HuH-7.5 (cell line): Measurements from ENCODE around the gene MAST1.
"Not testable (repeated sequence)": the region's sequence is repeated elsewhere in the genome, so short reads cannot be mapped to it uniquely, and the experiment has no call there.

Experiments used
- DNase-seq: peaks from one replicate; pipeline ENCODE4 v3.0.0; 2011; ENCODE audit warnings: low spot score

MAST1 gene

DNA sequence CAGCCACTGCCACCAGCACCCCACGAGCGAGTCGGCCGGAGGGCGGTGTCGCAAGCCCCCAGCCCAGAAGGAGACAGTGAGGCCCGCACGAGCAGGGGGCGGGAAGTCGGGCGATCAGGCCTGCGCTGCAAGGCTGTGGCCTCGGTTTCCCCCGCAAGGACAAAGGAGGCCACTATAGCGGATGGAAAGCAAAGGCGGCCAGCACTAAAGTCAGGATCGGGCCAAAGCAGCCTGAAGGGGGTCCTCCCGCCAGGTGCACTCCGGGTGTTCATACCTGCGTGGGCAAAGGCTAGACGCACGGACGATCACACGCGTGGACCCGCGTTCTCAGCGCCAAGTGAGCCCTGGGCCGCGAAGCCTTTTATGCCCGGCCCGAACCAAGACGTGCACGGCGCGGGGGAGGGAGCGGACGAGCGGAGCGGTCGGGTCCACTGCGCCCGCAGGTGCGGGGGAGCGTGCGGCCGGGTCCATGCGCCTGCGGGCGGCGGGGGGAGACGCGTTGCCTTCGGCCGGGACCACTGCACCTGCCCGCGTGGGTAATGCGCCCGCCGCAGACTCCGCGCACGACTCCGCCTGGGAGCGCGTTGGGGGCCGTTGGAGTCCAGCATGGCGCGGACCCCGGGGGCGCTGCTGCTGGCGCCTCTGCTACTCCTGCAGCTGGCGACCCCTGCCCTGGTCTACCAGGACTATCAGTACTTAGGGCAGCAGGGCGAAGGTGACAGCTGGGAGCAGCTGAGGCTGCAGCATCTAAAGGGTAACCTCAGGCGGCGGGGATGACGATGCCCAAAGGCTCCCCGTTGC lies 36.6 kb upstream of the MAST1 start, which contains the start of the genes PRDX2 and THSD8:
PRDX2 (minus strand) TSS at position 335 of the 801 bp plus-strand sequence. CDS start 539 bp downstream, outside the sequence.
THSD8 (plus strand) TSS at position 604 of the 801 bp plus-strand sequence; CDS start at position 607, 3 bp downstream.
- peak; percentile 85 for DNase-seq

DNA sequence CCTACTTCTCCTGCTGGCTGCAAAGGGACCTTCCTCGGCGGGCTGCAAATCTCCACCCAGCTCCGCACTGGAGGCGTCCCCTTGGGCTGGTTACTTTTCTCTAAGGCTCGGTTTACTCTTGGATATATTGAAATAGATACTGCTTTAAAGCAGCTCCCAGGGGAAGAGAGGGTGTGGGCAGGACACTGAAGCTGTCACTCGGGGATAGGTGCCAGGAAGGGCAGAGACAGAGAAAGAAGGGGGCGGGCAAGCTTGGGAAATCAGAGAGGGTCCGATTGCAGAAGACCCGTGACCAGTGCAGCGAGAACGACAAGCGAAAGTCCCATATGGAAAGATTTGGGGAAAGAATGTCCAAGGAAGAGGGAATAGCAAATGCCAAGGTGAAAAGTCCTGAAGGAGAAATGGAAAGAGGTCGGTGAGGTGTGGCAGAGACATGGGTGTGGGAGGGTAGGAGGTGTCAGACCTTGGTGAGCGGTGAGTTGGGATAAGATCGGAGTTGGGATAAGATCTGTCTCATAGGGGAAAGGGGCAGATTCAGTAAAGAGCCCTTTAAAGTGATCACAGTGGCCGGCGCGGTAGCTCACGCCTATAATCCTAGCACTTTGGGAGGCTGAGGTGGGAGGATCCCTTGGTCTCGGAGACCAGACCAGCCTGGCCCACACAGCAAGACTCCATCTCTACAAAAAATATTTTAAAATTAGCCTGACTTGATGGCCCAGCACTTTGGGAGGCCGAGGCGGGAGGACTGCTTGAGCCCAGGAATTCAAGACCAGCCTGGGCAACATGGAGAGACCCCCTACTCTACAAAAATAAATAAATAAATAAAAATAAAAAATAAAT lies 35.8 kb upstream of the MAST1 start:
- DNase-seq: no peak

DNA sequence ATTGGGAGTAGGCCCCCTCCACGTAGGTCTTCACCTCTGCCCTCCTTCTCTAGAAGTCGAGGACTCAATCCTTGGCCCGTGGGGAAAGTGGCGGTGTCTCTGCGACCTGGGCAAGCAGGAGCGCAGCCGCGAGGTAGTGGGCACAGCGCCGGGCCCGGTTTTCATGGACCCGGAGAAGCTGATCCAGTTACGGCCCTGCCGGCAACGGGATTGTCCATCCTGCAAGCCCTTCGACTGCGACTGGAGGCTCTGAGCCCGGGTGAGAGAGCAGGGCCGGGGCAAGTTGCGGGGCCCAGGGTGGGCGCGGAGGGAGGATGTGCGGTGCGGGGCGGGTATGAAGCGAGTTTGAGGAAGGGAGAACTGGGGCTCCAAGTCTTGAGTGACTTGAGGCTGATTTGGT lies 34.3 kb upstream of the MAST1 start:
- DNase-seq: no peak

DNA sequence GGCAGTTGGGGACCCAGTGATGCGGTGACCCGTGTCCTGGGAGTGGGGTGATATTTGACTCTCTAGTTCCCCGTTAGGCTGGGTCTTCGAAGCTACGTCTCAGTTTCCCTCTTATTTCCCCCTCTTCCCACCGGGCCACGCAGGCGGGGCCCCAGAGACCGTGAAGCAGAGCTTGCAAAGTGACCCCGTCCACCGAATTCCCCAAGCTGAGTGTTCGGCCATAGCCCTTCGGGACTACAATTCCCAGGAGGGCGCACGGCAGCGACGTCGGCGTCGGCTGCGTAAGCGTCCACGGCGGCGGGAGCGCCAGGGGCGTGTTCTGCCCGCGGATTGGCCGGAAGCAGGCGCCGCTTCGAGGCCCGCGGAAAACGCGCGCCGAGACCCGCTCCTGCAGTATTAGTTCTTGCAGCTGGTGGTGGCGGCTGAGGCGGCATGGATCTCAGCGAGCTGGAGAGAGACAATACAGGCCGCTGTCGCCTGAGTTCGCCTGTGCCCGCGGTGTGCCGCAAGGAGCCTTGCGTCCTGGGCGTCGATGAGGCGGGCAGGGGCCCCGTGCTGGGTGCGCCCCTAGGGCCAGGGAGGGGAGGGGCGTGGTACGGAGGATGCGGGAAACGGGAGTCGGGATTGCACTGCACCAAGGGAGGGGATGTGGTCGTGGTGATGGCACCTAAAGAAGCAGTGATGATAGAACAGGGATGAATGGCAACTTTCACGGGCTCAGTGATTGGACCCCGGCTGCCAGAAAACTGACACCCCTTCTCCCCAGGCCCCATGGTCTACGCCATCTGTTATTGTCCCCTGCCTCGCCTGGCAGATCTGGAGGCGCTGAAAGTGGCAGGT lies 31.9 kb upstream of the MAST1 start, which contains the start of gene RNASEH2A:
RNASEH2A (plus strand) TSS at position 343 of the 840 bp plus-strand sequence; CDS start at position 433, 90 bp downstream.
- peak; percentile 96 for DNase-seq

DNA sequence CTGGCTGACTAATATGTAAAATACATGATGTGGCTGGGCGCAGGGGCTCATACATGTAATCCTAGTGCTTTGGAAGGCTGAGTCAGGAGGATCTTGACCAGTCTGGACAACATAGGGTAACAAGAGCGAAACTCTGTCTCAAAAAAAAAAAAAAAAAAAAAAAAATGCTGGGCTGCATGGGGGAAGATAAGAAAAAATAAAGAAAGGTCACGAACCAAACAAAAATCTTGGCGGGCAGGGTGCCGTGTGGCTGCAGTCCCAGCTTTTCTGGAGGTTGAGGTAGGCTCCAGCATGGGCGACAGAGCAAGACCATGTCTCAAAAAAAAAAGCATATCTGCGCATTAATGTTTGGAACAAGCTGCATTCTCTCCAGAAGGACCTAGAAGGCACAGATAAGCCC lies 23.2 kb upstream of the MAST1 start:
- DNase-seq: no peak

DNA sequence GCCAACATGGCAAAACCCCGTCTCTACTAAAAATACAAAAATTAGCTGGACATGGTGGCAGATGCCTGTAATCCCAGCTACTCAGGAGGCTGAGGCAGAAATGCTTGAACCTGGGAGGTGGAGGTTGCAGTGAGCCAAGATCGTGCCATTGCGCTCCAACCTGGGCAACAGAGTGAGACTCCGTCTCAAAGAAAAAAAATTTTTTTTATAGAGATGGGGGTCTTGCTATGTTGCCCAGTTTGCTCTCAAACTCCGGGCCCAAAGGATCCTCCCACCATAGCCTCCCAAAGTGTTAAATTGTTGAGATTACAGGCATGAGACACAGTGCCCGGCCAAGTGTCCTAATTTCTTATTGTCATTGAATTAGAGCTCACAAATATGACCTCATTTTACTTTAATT lies 21.1 kb upstream of the MAST1 start:
- DNase-seq: not testable (repeated sequence)

DNA sequence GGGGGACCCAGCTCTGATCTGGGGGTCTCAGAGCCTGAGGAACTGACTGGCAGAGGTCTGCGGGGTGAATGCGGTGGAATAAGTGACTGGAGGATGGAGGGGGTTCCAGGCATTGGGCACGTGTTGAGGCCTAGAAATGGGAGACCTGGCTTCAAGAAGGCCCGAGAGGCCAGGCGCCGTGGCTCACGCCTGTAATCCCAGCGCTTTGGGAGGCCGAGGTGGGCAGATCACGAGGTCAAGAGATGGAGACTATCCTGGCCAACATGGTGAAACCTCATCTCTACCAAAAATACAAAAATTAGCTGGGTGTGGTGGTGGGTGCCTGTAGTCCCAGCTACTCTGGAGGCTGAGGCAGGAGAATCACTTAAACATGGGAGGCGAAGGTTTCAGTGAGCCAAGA lies 20.5 kb upstream of the MAST1 start:
- not testable (repeated sequence) for DNase-seq

DNA sequence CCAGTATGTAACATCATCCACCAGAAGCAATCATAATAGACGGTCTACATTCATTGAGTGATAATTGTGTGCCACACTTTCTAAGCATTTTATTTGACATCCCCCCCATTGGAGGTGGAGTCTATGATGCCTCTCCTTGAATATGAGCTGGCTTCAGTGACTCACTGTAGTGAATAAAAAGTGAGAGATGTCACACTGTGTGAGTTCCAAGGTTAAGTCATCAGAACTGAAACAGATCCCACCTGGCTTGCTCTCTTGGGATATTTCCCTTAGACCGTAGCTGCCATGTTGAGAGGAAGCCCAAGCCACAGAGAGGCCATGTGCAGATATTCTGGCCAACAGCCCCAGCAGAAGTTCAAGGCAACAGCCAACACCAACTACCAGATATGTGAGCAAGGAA lies 16.6 kb upstream of the MAST1 start:
- DNase-seq: no peak

DNA sequence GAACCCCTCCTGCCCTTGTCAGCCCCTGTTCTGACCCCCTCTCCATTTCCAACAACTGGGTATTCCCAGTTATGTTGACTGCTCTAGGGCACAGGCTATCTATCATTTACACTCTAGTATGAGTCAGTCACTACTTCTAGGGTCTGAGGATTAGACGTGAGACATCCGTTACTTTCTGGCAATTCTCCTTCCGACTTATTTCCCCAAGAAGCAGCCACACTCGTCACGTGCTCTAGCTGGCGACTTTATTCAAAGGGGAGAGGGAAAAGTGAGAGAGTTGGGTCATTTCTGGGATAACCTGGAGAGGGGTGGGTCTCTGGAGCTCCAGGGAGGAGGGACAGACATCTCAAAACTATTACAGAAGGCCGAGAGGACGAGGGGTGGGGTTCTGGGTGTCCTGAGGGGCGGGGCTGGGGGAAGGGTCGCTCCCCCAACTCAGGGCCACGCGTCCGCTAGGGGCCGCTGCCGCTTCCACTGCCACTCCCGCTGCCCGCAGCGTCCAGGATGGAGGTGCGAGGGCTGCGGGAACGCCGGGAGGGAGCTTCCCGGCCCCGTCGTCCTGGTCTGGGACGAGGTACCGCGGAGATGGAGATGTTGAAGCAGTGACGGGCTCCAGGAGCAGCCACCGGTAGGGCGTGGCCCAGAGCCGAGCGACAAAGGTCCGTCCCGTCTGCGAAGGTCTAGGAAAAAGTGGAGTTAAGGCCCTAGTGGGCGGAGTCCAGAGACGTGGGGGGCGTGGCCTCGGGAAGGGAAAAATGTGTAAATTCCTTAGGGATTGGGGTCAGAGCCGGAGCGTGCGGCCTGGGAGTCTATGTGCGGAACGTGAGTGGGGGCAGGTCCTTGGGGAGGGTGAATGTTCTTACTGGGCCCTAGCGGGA lies 12.8 kb upstream of the MAST1 start:
- peak; percentile 82 for DNase-seq

DNA sequence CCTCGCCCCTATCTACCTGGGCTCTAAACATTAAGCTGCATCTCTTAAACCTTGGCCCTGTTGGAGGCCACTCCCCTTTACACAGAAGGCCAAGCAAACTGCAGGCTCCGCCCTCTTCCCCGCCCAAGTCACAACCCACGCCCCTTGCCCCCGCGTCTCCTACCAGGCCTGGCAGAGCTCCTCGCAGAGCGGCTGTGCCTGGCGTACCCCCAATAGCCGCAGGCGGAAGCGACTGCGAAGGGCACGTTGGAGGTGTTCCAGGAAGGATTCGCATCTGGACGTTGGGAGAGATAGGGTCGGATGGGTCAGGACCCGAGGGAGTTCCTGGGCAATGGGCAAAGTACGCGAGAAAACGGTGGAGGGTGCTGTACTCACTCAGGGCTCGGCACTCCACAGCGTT lies 9.8 kb upstream of the MAST1 start:
- DNase-seq: peak; percentile 71

DNA sequence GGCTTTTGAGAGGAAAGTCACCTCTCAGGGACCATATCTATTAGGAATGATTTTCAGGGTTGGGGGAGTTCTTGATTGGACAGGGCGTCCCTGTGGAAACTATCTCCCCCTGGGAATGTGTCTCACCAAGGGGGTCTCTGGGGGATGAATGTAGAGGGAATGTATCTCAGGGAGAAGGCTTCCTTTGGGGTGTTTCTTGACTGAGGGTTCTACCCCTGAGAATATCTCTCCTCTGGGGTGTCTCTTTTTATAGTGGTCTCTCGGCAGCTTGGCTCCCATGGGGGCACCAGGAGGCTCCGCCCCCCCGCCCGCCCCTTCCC lies 4.9 kb upstream of the MAST1 start:
- no peak for DNase-seq

DNA sequence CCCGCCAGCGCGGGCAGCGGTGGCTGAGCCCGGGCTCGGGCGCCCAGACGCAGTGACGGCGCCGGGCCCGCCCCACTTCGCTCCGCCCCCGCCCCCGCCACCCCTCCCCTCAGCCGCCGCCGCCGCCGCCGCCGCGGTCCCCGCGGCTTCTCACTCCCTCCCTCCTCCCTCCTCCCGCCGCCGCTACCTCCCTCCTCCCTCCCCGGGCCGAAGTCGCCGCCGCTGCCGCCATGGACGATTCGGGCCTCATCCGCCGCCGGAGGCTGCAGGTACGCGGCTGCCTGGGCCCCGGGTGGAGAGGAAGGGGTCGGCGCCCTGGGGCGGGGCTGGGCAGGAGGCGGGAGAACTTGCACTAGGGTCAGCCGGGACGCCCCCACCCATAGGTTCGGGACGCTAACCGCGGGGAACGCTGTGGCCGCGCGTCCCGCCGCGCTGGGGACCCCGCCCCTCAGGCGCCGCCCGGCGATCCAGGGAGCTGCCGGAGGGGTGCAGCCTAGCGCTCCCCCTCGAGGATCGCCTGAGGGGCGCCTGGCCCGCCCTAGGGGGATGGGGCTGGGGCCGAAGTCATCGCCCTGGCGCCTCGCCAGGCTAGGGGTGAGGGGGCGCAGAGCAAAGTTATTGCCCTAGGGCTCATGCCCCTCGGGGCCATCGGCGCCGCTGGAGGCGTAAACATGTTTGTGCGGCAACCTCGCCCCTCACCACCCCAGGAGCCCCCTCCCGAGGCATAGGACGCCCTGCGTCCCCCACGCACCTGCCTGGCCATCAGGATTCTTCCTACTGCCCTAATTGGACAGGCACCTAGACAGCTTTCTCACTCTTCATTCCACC lies 4.4 kb upstream of the MAST1 start:
- DNase-seq: no peak

DNA sequence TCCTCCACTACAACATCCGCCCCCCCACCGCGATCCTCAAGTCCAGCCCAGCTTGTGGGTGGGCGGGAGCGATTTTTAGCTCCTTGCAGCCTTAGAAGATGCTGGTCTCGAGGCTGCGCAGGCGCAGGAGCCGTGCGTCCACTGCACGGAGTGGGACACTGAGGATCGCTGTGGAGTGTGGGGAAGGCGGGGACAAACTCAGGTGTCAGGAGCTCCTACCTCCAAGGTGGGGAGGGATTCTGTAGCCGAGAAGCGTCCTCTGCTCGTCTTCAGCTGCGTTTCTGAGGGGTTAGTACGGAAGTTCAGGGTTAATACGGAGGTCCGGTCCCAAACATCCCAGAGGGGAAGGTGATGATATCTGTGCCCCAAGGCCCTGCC lies 3.8 kb upstream of the MAST1 start, which contains the start of gene RTBDN:
RTBDN (minus strand) TSS at position 14 of the 378 bp plus-strand sequence. CDS start 4,600 bp downstream, outside the sequence.
- no peak for DNase-seq

DNA sequence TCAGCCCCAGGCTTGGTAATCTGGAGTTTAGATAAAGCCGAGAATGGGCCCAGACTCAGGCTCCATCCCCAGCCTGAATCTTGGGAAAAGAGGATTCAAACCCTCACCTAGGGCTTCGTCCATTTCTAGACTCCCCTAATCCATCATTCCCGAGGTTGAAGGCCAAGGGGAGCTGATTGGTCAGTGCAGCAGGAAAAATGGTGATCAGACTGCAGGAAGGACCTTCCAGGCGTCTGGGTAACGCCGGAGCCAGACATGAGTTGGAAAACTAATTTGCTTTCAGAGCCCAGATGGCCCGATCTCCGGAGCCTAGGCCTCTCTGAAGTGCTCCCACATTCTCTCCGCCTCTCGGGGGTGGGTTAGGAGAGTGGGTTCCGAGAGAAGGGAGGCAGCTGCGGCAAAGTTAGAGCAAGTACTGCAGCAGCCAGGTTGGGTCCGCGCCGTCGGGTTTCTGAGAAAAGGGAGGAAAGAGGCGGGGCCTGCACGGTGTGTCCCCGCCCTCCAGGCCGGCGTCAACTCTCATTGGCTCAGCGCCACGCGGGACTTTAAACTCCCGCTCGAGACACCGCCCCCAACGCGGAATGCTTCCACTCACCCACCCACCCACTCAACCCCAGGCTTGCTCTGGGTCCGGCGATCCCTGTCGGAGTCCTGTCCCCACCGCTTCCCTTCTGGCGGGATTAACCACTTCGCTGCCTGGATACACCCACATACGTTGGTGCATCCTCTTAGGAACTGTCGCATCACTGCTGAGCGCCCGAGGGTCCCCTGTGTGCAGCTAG lies 3.1 kb upstream of the MAST1 start:
- DNase-seq: peak; percentile 70

DNA sequence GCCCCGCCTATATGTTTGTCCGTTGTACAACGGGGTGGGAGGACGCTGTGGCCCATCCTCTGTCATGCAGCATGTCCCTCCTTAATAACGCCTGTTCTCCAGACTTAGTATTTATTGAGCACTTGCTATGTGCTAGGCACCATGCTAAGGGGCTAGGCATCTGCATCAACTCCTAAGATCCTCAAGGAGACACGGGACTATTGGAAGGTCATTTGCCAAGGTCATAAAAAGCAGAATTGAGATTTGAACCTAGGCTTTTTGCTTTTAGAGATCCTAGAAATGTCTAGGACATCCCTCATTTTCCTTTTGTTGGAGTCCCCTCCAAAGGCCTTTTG lies 1.8 kb upstream of the MAST1 start:
- no peak for DNase-seq

DNA sequence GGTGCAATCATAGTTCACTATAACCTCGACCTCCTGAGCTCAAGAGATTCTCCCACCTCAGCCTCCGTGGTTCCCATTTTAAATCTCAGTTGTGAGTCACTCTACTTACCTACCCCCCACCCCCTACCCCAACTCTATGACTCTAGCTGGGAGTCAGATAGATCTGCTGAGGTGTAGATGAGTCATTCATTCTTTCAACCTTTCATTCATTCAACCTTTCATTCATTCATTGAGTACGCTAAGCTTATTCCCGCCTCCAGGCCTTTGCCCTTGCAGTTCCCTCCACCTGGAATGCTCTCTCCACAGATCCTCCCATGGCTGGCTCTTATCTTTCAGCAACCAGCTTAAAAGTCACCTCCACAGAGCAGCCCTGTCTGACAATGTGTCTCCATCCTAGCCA lies 1.1 kb upstream of the MAST1 start:
- DNase-seq: no peak

DNA sequence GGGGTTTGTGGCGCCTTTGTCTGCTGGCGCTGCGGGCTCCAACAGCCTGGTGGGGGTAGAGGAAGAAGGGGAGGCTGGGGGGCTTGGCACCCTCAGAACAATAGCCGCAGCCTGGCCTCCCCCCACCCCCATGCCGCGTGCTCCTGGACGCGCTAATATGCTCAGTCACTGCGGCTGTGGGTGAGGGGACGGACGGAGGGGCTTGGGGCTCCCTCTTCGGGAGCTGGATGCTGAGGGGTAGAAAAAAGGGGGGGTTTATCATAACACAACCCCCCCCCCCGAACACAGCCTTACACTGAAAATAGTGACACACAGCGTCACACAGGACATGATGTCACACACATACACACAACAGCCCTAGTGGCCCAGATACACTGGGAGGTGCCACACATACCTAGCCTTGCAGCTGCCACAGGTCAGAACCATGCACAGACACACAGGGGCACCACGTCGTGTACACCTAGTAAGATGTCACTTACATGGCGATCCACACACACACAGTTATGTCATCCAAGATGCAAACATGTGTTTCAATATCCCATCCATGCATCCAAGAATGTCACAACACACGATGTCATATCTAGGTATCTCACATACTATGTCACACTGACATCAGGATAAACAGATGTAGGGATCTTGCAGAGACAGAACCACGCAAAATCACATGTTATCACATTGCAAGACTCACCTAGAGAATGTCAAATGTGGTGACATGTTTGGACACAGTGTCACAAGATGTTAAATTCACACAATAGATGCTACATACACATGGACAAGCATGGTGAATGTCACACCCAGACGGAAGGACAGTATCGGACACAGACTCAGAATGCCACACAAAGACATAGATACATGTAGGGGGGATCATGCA lies 806 bp downstream of the MAST1 start:
- peak; percentile 63 for DNase-seq
